Measurements from ENCODE around the gene PGC.

The PGC gene

DNA sequence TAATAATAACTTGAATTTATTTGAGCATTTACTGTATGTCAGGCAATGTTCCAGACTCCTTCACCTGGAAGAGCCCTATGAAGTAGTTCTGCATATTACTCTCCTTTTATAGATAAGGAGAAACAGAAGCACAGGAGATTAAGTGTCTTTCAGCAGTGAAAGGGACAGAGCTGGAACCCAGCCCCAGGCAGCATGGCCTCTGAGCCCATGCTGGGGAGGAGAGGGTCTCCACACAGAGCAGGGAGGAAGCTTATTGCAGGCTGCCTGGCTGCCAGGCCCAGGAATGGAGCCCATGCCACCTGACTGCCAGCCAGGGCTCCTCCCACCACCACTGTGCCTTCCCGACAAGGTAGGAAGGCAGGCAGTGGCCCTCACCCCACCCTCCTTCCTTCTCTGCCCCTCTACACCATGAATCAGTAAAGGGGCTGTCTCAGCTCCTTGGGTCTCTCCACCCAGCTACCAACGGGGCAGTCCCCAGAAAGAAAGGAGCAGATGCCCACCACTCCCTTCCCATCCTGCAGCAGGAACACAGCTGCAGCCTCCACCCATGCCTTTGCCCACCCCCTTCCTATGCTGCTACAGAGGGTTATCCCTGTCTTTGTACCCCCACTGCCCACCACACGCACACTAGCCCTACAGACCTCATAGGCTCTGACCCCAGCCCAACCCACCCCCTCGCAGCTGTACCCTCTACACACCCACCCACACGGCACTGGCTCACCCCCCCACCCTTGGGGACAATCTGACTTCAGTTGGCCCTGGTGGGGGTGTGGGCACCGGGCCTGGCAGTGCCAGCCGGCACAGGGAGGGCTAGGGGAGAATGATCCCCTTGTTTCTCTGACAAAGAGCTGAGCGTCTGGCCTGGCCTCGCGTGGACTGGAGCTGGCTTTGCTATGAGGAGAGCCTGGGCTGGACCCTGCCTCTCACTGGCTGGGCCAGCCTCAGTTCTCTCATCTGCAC is 53.6 kb downstream of the PGC start:
- no peak for DNase-seq

DNA sequence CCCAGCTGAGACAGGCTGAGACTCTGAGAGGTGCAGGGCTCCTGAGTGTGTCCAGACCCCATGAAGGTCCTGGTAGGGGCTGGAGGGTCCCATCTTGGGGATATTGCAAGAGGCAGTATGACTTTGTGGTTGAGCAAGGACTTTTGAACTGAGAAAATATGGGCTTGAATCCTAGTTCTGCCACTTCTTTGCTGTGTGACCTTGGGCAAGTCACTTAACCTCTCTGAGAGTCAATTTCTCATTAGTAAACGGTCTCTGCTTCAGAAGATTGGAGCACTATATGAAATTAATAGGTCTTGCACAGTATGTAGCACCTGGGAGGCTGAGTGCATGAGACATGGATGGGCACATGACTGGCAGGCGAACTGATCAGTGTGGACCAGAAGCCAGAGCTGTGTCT is 54.5 kb downstream of the PGC start:
- DNase-seq, result no peak

DNA sequence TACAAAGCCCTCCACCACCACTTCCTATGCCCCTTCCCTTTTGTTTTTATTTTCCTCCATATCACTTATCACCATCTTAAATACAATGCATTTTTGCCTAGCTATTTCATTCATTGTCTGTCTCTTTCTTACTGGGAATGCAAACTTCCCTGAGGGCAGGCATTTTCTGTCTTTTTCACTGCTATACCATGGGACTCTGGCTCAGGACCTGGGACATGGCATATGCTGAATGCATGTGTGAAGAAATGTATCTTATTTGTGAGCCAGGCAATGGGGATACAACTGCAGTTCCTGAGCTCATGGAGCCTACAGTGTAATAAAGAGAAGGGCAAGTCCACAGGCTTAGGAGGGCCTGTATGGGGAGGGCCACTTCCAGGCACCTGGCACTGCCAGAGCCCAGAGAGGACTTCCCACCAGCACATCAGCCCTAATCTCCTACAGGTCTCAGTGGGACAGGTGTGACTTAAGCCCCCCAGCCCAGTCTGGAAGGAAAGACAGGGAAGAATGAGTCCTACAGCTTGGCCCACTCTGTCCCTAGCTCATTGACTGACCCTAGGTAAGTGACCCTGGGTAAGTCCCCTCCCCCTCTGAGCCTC is 55.0 kb downstream of the PGC start:
- DNase-seq, result no peak

DNA sequence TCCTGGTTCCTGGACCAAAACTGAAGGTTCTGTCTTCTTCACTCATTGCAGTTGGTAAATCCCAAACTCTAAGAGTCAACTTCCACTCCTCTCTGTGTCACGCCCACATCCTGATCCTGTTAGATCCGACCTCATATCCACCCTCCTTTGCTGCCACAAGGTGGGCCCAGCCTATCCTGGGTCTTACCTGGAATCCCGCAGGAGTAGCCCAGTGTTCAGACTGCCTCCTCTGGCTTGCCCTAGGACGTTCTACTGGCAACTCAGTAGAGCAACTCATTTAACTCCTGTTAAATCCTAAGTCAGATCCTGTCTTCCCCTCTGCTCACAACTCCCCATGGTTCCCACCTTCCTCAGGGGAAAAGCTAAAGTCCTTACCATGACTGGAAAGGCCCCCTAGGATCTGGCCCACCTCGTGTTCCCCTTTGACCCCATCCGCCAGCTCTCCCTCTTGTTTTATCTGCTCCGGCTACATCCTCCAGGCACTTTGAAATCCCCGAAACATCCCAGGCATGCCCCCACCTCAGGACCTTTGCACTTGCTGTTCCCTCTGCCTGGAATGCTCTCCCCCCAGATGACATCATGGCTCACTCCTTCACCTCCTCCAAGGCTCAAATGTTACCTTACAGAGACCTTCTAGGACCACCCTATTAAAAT is 55.6 kb downstream of the PGC start:
- DNase-seq, result no peak

DNA sequence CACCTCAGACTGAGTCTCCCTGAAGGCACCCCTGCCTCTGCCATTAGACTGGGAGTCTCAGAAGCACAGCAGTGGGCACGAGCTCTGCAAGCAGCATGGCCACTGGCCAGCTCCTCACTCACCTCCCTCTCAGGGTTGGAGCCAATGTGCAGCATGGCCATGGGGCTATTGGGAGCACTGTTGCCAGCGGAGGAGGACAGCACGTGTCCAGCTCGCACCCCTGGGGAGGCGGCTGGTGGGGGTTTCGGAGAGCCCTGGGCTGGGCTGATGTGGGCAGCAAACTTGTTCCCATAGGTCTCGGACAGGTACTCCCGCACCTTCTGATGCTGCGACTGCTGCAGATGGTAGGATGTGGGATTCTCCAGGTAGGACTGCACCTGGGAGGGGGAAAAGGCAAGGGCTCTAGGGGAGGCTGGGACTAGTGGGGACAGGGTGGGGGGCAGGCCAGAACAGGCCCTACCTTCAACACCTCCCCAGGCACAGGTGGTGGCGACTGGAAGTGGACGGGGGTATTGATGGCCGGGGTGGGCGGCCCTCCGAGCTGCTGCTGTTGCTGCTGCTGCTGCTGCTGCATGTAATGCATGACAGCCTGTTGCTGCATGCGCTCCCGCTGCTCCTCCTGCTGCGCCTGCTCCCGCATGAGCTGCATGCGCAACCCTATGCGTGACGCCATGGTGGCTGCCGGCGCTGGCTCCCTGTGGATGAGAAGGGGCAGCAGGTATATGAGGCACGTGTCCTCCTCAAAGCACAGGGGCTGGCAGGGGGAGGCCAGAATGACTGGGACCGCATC is 56.5 kb downstream of the PGC start:
- no peak for DNase-seq

DNA sequence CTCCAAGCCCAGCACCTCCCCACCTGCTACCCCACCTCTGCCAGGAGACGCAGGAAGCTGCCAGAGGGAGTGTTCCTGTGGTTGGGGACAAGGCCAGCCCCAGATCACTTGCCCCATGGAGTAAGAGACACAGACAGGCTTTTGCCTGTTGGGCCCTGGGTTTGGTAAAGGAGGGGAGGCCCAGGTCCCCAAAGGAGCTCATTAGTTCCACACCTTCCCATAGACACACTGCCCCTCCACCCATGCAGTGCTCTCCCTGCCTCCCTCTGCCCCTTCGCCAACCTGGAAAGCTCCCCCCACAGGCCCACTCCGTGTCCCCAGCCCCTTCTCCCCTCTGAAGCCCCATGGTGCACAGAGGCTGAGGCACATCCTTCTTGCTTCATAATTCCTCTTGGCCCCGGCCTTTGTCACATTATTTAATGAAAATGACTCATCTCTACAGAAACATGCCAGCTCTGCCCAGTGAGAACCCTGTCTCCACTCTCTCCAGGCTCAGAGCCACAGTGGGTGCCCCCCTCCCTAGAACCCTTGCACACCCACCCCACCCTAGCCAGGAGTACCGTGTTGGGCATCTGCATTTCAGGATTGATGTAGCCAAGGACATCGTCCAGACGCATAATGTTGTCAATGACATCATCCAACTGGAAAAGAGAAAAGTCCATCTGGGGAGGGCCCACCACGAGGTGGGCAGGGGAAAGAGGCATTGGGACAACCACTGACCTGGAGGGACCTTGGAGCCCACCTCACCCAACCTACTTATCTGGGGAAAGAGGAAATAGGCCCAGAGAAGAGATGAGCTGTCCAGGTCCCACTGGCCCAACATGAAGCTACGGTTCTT is 57.8 kb downstream of the PGC start:
- DNase-seq, result no peak

DNA sequence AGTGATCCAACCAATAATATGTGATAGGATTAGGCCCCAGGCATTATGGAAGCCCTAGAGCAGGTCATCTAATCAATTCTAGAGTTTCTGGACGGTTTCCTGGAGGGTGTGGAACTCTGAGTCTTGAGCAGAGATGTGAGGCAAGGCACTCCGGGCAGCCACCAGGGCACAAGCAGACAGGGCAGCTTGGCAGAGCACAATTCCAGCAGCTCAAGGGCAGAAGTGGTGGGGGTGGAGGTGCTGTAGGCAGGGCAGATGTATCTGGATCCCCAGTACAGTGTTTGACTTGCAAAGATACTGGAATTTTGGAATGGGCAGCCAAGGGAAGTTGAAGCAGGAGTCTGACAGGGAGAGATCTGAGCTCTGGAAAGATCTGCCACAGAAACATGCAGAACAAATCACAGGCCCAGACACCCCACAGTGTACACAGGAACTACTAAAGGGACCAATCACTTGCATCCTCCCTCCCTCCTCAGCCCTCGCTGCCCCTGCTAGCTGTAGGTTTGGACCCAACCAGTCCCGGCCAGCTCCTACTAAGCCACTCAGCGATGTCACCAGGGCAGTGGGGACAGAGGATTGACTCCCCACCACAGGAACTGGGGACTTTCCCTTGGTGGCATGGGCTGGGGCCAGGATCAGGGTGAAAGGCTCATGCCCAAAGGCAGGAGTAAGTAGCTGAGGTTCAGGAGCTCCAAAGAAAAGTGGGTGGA is 58.8 kb downstream of the PGC start:
- no peak for DNase-seq

DNA sequence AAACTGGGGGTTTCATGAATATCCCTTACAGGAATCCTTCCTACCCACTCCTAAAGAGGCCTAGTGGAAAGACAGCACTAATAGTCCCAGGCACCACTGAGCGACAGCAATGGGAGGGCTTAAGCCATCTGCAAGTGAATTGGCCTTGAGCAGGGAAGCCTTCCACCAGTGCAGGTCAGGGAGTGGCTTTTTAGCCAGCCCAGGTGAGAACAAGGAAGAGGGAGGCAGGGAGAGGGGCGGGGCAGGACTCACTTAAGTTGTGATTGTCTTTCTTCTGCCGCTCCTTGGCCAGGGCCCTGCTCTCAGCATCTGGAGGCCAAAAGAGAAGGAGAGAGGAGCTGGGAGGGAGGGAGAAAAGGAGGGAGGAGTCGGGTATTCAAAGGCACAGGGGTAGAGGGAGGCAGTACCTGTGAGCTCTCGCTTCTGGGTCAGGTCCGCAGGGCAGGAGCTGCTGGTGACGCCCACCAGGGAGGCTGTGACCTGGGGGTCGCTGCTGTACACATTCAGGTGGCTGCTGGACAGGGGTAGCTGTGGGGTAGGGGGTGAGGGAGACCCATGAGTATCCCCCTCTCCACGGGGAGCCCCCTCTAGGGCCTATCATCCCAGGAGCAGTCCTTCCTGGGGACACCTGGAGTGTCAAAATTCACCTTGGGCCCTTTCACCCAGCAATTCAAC is 59.6 kb downstream of the PGC start:
- no peak for DNase-seq

Data from Kasumi-1 (cell line).